ENCODE data around the gene ZNF385A. TPM values are rescaled to one million over a fixed set of nuclear protein-coding genes. Genes with fewer than 3 reads are reported as not detected.

ZNF385A gene
- total and polyA plus RNA-seq, 9 of the 15 experiments (the other 6 are each of a cell fraction or from before 2014, with no cell fraction given): 1.0 to 111 (median 7.7) TPM

GRCh38 chr12:54358945-54359761 is 25.4 kb downstream of the ZNF385A start (continued):
- no peak for TF ChIP-seq CEBPG (CRISPR knock-in tag; IDR thresholded peaks at IDR 0.05)
- no peak for TF ChIP-seq CEBPG (tag; conservative IDR thresholded peaks at IDR 0.05 in 1 of 2, IDR thresholded peaks at IDR 0.05 in 1 of 2)
- no peak for TF ChIP-seq XRCC4 (IDR thresholded peaks at IDR 0.05; ENCODE audit: extremely low read depth, insufficient read depth, insufficient read length)
- no peak for TF ChIP-seq PREB (CRISPR knock-in tag; IDR thresholded peaks at IDR 0.05)
- no peak for TF ChIP-seq CREB3 (tag; conservative IDR thresholded peaks at IDR 0.05; ENCODE audit: low read depth)
- TF ChIP-seq, protein P1, sequence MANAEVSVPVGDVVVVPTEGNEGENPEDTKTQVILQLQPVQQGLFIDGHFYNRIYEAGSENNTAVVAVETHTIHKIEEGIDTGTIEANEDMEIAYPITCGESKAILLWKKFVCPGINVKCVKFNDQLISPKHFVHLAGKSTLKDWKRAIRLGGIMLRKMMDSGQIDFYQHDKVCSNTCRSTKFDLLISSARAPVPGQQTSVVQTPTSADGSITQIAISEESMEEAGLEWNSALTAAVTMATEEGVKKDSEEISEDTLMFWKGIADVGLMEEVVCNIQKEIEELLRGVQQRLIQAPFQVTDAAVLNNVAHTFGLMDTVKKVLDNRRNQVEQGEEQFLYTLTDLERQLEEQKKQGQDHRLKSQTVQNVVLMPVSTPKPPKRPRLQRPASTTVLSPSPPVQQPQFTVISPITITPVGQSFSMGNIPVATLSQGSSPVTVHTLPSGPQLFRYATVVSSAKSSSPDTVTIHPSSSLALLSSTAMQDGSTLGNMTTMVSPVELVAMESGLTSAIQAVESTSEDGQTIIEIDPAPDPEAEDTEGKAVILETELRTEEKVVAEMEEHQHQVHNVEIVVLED (CRISPR knock-in tag; IDR thresholded peaks at IDR 0.05): no peak
- peak; percentile 38; the same call in 1 of the 2 replicates for TF ChIP-seq HMBOX1 (IDR thresholded peaks at IDR 0.05)
- peak; percentile 56; the same call in 1 of the 2 replicates for TF ChIP-seq USF1 (CRISPR knock-in tag; IDR thresholded peaks at IDR 0.05)
- TF ChIP-seq DACH1 (IDR thresholded peaks at IDR 0.05; ENCODE audit: partially characterized antibody): peak; percentile 59
- TF ChIP-seq, protein P2, sequence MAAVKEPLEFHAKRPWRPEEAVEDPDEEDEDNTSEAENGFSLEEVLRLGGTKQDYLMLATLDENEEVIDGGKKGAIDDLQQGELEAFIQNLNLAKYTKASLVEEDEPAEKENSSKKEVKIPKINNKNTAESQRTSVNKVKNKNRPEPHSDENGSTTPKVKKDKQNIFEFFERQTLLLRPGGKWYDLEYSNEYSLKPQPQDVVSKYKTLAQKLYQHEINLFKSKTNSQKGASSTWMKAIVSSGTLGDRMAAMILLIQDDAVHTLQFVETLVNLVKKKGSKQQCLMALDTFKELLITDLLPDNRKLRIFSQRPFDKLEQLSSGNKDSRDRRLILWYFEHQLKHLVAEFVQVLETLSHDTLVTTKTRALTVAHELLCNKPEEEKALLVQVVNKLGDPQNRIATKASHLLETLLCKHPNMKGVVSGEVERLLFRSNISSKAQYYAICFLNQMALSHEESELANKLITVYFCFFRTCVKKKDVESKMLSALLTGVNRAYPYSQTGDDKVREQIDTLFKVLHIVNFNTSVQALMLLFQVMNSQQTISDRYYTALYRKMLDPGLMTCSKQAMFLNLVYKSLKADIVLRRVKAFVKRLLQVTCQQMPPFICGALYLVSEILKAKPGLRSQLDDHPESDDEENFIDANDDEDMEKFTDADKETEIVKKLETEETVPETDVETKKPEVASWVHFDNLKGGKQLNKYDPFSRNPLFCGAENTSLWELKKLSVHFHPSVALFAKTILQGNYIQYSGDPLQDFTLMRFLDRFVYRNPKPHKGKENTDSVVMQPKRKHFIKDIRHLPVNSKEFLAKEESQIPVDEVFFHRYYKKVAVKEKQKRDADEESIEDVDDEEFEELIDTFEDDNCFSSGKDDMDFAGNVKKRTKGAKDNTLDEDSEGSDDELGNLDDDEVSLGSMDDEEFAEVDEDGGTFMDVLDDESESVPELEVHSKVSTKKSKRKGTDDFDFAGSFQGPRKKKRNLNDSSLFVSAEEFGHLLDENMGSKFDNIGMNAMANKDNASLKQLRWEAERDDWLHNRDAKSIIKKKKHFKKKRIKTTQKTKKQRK (IDR thresholded peaks at IDR 0.05; ENCODE audit: borderline replicate concordance, low read depth, low read length): peak; percentile 43; the same call in 1 of the 2 replicates
- TF ChIP-seq CREB3L1 (IDR thresholded peaks at IDR 0.05; ENCODE audit: borderline replicate concordance, low read depth): no peak; the same call in 1 of the 2 replicates
- peak; percentile 11; the same call in 1 of the 2 replicates for TF ChIP-seq BCOR (IDR thresholded peaks at IDR 0.05)
- no peak for TF ChIP-seq SIRT6 (IDR thresholded peaks at IDR 0.05; ENCODE audit: low read depth, low read length)
- no peak for TF ChIP-seq CBX1 (IDR thresholded peaks at IDR 0.05; ENCODE audit: low read depth)
- peak; percentile 68; the same call in 1 of the 2 replicates for TF ChIP-seq TRIM28 (IDR thresholded peaks at IDR 0.05)
- no peak for TF ChIP-seq MCM7 (IDR thresholded peaks at IDR 0.05)
